Measurements from ENCODE around the gene DOCK9. TPM values are rescaled to one million over a fixed set of nuclear protein-coding genes. Genes with fewer than 3 reads are reported as not detected.

Gene DOCK9
- polyA plus RNA-seq, 3 donors, result 0.01 TPM; not detected in 2

DNA sequence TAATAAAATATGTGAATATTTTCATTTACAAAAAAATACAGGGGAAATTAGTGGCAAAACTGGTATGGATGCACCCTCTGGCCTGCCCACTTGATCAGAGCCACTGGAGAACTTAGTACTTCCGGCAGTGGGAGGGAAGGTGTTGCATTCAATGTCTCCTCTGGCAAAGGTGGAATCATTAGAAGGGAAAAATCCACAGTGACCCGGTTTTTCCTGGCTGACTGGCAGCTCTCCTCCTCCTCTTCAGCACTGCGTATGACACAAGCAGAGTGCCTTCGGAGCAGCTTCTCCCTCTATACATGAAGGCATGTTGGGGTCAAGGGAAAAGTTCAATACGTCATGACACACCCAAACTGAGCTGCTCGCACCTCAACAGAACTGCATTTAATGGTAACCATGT is 123.4 kb downstream of the DOCK9 start:
- Mint-ChIP-seq H3K27ac (no peak overlapping the region), H3K4me3 (no peak overlapping the region), H3K36me3 (no peaks in the 10 kb centered on the region), H3K4me1 (peaks cover 1% of the 10 kb centered on the region), H3K27me3 (ENCODE audit: low read depth in 3 of 3) (peaks cover 1 to 15% (median 5%) of the 10 kb centered on the region in 3 donors), H3K9me3 (no peaks in the 10 kb centered on the region)
- Histone ChIP-seq H3K36me3 (replicated peaks in 1 of 2; ENCODE audit: control insufficient read depth in 1 of 2, insufficient read depth in 2 of 2, low read length in 2 of 2) (no peaks in the 10 kb centered on the region), H3K4me3 (replicated peaks in 1 of 3; ENCODE audit: low read depth in 2 of 3, low read length in 3 of 3) (no peak overlapping the region), H3K9me3 (replicated peaks in 1 of 2; ENCODE audit: control insufficient read depth in 1 of 2, insufficient read depth in 1 of 2, low read length in 2 of 2) (no peaks in the 10 kb centered on the region), H4K20me1 (ENCODE audit: insufficient read depth, low read length) (no peaks in the 10 kb centered on the region), H3K27ac (ENCODE audit: low read depth in 1 of 2, low read length in 2 of 2) (no peak overlapping the region), H3K4me1 (ENCODE audit: control insufficient read depth in 1 of 2, insufficient read depth in 2 of 2, low read length in 2 of 2) (no peaks in the 10 kb centered on the region), H3K4me2 (replicated peaks; ENCODE audit: extremely low read depth, low read length, poor library complexity, severe bottlenecking) (no peak overlapping the region), H3K79me2 (ENCODE audit: insufficient read depth, low read length) (no peaks in the 10 kb centered on the region), H3K27me3 (ENCODE audit: control insufficient read depth in 2 of 2, insufficient read depth in 2 of 2, low read length in 2 of 2) (no peaks in the 10 kb centered on the region), H3K9ac (ENCODE audit: insufficient read depth, low read length, poor library complexity, severe bottlenecking) (no peak overlapping the region), H2AFZ (ENCODE audit: insufficient read depth, low read depth, low read length, poor library complexity, severe bottlenecking) (no peak overlapping the region)
- DNase-seq, result no peak
- TF ChIP-seq, protein P1, sequence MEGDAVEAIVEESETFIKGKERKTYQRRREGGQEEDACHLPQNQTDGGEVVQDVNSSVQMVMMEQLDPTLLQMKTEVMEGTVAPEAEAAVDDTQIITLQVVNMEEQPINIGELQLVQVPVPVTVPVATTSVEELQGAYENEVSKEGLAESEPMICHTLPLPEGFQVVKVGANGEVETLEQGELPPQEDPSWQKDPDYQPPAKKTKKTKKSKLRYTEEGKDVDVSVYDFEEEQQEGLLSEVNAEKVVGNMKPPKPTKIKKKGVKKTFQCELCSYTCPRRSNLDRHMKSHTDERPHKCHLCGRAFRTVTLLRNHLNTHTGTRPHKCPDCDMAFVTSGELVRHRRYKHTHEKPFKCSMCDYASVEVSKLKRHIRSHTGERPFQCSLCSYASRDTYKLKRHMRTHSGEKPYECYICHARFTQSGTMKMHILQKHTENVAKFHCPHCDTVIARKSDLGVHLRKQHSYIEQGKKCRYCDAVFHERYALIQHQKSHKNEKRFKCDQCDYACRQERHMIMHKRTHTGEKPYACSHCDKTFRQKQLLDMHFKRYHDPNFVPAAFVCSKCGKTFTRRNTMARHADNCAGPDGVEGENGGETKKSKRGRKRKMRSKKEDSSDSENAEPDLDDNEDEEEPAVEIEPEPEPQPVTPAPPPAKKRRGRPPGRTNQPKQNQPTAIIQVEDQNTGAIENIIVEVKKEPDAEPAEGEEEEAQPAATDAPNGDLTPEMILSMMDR (IDR thresholded peaks at IDR 0.05), result no peak
- WGBS (ENCODE audit: insufficient coverage), result 88% methylated on average over 1 of the region's 6 CpGs
- intact Hi-C loops (cut with micrococcal nuclease), result no loop called here

DNA sequence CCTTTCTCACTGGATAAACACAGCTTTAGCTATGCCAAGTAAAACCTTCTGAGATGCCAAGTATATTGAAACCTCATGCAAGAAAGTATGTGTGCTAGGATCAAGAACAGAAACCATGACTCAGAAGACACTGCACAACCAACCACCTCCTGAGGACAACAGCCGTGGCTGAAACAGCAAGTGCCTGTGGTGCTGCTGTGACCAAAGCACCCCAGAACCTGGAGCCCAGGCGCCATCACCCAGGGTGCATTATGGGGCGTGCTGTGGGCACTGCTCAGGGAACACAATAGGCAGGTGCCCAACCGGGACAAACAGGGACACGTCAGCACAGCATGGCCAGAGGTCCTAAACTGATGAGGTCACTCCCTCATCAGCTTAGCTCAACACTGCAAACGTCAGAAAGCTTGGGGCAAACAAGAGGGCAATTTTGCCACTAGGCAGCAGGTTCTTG is 124.1 kb downstream of the DOCK9 start:
- TF ChIP-seq, protein P1 (IDR thresholded peaks at IDR 0.05), result no peak
- intact Hi-C loops (cut with micrococcal nuclease), result no loop called here
- Histone ChIP-seq H3K79me2 (ENCODE audit: insufficient read depth, low read length) (no peaks in the 10 kb centered on the region), H3K9ac (ENCODE audit: insufficient read depth, low read length, poor library complexity, severe bottlenecking) (no peak overlapping the region), H3K9me3 (replicated peaks in 1 of 2; ENCODE audit: control insufficient read depth in 1 of 2, insufficient read depth in 1 of 2, low read length in 2 of 2) (no peaks in the 10 kb centered on the region), H3K4me2 (replicated peaks; ENCODE audit: extremely low read depth, low read length, poor library complexity, severe bottlenecking) (no peak overlapping the region), H3K4me3 (replicated peaks in 1 of 3; ENCODE audit: low read depth in 2 of 3, low read length in 3 of 3) (no peak overlapping the region), H3K27me3 (ENCODE audit: control insufficient read depth in 2 of 2, insufficient read depth in 2 of 2, low read length in 2 of 2) (no peaks in the 10 kb centered on the region), H3K27ac (ENCODE audit: low read depth in 1 of 2, low read length in 2 of 2) (no peak overlapping the region), H2AFZ (ENCODE audit: insufficient read depth, low read depth, low read length, poor library complexity, severe bottlenecking) (no peak overlapping the region), H3K4me1 (ENCODE audit: control insufficient read depth in 1 of 2, insufficient read depth in 2 of 2, low read length in 2 of 2) (no peaks in the 10 kb centered on the region), H3K36me3 (replicated peaks in 1 of 2; ENCODE audit: control insufficient read depth in 1 of 2, insufficient read depth in 2 of 2, low read length in 2 of 2) (no peaks in the 10 kb centered on the region), H4K20me1 (ENCODE audit: insufficient read depth, low read length) (no peaks in the 10 kb centered on the region)
- 64% methylated on average over 6 of the region's 6 CpGs for WGBS (ENCODE audit: insufficient coverage)
- H3K27me3 Mint-ChIP-seq (ENCODE audit: low read depth in 3 of 3), result peaks cover 1 to 12% (median 5%) of the 10 kb centered on the region in 3 donors
- no peaks in the 10 kb centered on the region for H3K9me3 Mint-ChIP-seq
- DNase-seq, result peak in 1 of 3 donors; percentile 24
- no peak overlapping the region for H3K4me3 Mint-ChIP-seq
- H3K27ac Mint-ChIP-seq, result no peak overlapping the region
- no peaks in the 10 kb centered on the region for H3K36me3 Mint-ChIP-seq
- peaks cover 1% of the 10 kb centered on the region for H3K4me1 Mint-ChIP-seq

All from CD14-positive monocyte (primary cell).